Pulmonary artery endothelial cell (primary cell): ENCODE data around the gene ZNF385B. TPM values are rescaled to one million over a fixed set of nuclear protein-coding genes. Genes with fewer than 3 reads are reported as not detected.

Source experiments
- DNase-seq: peaks from one replicate; pipeline ENCODE4 v3.0.0-alpha.2; 2011; ENCODE audit warnings: low read depth, low spot score
- total RNA-seq: library from RNA; depleted of rRNA; stranded (reverse); fragments of >200 nt; gene quantifications from 2 replicates; pipeline ENCODE4 v1.2.3, GENCODE V29; 2014

The ZNF385B gene
- total RNA-seq, 1 donor from 2014 or later: not detected

DNA sequence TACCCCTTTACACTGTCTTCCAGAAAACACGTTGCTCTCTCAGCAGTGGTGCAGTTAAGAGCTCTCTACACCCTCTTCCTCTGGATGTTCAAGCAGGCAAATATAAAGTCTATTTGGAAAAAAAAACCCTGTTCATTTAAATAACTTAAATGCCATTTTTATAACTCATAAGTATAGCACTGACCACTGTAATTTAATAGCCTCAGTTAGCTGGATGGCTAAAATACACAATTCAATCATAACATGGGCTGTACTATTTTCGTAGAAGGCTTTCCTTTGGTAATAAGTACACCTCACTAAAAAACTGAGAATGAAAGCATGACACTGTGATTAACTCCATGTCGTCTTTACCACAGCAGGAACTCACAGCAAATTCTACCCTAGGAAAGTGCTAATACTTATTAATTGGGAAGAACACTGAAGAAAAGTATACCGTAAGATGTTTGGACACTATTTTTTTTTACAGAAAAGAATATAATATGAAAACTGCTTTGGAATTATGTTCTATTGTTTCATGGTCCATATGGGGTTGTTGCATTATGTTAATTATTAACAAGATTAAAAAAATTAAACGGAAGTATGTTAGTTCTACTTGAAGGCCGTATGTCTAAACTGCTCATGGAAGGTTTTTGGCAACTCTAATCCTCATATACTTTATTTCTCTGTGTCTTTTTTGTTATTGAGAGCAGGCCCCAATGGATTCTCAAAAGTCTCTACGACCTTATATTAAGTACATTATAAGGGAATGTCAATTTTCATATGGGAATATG lies 269.1 kb downstream of the ZNF385B start:
- DNase-seq: no peak

DNA sequence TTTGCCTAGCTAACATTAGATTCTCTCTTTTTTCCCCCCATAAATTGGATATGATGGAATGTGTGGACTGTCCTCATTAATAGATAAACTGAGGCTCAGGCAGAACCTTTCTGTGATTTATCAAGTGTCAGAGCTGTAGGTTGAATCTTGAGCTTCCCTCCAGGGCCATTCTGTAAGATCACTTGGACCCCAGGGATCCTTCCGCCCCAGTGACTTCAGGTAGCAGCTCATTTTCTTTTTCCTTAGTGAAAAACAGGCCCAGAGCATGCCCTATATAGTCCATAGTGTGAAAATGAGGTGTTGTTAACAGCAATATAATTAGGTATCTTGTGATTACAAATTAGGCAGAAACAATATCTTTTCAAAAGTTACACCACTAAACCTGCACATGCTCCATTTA lies 269.7 kb downstream of the ZNF385B start:
- DNase-seq: no peak

DNA sequence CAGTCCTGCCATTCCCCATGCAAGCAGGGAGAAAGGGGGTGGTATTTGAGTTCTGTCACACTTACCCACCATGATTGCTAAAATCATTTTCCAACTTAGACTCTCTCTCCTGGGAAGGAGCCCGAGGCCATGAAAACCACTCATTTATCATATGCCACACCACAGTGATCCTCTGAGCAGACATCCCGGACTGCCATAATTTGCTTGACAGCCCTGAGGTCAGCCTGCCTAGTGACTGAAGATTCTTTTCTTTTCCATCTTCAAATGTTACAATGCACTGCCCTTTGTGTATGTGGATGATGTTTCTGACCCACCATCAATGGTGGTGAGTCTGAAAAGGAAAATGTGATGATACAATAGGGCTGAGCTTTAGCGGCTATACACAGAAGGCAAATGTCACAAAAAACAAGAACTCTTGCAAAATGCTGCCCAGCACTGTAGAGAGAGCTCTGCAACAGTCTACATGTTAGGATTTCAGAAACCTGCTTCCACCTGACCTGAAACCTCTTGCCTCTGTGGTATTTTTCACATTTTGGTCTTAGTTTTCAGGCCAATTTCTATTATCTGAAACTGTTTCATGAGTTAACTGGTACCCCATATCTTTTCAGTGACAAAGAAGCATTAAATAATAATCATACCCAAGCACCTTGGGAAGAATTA lies 272.8 kb downstream of the ZNF385B start:
- no peak for DNase-seq

DNA sequence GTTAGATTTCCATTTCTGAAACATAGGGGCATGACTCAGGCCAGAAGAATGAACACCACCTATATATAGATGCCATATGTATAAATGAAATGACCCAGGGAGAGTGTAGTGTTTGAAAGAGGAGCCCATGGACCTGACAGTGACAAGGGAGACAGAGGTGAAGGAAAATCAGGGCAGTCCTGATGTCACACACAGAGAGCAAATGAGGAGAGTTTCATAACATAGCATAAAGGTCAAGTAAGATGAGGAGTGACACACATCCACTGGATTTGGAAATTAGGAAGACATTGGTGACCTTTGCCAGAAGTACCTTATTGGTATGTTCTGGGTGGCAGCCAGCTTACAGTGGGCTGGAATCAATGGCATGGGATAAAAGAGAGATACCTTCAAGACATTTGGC lies 276.7 kb downstream of the ZNF385B start:
- DNase-seq: no peak

DNA sequence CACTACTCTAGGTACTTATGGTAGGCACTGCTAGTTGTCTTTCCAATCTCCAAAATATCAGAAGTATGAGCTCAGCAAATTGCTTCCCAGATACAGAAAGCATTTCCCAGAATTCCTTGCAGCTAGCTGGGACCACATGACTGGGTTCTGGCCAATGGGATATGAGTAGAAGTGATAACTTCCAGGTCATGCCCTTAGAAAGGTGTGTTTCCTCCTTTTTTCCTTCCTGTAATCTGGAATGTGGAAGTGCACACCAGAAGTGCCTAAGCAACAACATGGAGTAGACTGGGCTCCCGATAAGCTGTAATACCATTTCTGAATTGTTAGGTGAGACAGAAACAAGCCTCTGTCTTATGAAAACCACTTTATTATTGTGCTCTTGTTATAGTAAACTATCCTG lies 279.8 kb downstream of the ZNF385B start:
- DNase-seq: no peak

DNA sequence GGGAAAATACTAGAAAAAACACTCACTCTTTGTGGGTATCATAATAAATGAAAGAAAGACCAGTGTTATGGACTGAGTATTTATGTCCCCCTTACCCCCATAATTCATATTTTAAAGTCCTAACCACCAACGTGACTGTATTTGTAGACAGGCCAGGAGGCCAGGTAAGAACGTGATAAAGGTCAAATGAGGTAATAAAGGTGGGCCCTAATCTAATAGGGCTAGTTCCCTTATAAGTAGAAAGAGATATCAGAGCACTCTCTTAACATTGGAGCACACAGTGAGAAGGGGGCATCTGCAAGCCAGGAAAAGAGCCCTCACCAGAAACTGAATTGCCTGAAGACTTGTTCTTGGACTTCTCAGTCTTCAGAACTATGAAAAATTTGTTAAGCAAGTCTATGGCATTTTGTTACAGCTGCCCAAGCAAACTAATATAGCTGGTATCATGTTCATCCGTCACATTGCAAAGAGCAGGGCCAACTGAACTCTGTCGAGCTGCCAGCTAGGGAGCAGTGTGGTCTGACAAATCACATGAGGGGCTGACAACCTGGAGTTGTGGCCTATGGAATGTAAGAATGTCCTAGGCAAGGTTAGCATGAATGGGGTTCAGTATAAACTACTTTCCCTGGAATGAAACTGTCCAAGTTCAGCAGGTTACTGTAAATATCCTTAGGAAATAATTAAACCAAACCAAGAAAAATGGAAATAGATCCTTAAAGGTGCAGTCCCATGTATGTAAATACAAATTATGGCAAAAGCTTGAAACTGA lies 280.9 kb downstream of the ZNF385B start:
- DNase-seq: no peak

DNA sequence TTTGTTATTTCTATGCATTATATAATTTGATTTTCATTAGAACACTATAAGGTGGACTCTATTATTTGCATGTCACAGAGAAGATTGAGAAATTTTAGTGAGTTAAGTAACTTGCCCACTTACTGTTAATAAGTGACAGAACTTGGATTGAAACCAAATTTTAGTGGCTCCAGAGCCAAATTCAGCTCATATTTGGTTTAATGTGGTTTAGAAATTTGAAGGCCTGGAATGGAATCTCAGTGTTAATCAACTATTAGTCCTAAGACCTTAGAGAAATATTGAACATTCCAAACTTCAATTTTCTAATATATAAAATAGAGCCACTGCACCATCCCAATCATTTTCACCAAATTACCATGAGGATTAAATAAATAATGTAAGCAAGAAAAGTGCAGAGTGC lies 281.6 kb downstream of the ZNF385B start:
- no peak for DNase-seq

DNA sequence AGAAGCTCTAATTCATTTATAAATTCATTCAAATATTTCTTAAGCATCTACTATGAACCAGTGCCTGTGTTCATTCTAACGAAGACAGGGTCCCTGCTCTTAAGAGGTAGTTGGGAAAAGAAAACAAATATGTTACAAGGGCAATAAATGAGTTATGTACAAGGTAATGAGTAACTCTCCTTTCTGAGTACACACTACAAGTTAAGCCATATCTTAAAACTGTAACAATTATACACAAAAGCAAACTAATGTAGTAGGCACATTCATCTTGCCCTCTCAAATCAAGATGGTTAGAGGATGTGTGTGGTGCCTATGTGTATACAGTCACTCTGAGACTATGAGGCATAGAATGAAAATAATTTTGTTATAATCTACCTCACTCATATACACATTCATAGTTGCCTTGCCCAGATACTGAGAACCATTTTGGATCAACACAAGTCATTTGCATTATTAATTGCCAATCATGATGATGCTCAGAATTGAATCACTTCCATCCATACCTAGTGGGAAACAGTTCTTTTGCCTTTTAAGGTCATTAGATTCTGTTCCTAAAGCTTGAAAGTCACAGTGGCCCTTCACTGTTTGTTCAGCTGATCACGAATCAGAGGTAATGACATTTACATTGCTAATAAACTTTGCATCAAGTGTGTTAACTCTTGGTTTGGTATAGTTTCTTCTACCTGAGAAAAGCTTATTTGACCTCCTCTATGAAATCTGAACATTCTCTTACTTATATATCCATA lies 283.1 kb downstream of the ZNF385B start:
- DNase-seq: no peak

DNA sequence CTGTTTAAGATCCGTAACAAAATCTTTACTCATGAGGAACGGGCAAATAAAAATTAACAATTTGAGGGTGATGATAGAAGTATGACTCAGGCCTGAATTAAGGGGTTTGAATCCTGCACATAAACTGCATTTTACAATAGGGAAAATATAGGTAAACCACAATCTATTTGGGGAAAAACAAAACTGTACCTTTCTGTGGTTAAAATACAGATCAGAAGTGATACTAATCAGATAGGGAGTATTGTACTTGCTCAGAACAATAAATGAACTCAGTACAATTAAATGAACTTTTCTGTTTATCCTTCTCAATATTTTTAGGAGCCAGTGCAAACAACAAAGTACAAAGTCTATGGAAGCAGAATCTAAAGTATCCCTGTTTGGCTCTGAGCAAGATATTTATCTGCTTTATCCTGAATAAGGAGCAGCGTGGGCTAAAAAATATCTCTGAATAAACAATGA lies 287.3 kb downstream of the ZNF385B start:
- no peak for DNase-seq

DNA sequence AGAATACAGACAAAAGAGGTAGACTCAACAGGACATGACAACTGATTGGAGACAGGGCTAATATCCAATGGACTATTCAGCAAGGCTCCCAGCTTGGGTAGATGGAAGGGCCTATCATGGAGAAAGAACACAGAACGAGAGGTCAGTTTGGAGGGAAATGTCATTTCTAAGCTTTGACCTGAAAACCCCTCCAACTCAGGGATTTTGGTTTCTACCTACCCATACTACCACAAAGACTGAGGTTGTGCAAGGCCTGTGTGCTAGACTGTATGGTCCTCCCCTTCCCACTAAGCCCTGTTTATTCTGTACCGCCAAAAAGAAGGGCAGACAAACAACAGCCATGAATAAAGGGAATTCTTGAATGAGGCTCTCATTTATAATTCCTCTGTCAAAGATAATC lies 288.9 kb downstream of the ZNF385B start:
- DNase-seq: no peak

DNA sequence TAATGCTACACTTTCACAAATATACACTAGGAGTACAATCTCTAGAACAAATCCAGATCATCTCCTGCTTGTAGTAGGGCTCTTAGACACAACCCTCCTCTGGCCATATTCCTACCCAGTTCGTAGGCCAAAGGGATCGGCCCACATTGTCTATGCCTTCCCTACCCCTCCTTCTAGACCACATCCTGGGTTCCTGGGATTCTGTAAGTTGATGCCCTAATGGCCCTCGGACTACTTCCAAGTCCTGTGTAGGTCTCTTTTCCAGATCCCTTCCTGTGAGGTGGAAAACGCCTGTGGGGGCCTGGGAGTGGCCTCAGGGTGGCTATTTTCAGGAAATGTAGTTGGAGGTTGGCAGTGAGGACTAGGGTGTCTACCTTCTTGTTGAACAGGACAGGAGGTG lies 289.7 kb downstream of the ZNF385B start:
- DNase-seq: no peak

DNA sequence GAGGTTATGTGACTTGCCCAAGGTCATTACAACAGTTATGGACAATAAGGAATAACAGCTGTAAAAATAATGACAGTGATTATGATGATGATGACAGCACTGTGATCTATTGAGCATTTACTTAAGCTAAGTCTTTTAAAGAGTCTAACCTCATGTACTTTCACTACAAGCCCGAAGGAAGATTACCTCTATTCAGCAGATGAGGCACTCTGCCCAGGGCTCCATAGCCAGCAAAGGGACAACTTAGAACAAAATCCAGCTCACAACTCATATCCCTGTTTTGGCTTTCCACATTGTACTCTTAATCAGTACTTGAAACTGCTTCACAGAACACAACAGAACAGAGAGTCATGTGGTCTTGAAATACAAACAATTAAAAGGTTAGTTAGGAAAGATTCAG lies 290.2 kb downstream of the ZNF385B start:
- DNase-seq: no peak

DNA sequence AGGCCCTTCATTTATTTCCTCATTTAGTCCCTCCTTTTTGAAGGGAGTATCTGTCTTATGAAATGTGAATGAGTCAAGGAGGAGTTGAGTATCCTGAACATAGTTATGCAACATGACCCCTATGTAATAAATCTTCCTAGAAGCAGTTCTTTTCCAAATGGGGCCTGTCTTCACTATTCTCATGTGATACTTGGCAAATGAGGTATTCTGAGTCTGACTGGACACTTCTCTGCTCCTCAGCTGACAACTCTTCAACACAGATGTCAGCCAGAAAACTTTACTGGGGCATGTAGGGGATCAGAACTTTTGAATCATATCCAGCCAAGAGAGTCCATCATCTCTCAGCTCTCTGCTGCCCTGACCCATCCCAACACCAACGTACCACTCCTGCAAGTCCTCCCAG lies 291.6 kb downstream of the ZNF385B start:
- no peak for DNase-seq

DNA sequence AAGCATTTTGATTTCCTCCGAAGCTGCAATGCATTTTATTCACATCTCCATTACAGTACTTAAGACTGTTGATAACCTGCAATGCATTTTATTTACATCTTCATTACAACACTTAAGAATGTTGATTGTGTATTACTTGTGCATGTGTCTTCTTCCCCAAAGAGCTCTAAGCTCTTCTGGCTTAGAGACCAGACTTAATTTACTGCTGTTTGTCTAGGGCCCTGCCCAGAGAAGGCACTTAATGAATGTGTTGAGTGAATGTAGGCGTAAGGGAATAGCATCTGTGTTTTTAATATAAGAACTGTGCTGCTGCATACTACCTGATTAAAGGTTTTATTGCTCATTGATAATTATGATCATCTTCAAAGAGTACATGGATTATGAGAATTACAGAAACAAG lies 295.6 kb downstream of the ZNF385B start:
- DNase-seq: no peak

DNA sequence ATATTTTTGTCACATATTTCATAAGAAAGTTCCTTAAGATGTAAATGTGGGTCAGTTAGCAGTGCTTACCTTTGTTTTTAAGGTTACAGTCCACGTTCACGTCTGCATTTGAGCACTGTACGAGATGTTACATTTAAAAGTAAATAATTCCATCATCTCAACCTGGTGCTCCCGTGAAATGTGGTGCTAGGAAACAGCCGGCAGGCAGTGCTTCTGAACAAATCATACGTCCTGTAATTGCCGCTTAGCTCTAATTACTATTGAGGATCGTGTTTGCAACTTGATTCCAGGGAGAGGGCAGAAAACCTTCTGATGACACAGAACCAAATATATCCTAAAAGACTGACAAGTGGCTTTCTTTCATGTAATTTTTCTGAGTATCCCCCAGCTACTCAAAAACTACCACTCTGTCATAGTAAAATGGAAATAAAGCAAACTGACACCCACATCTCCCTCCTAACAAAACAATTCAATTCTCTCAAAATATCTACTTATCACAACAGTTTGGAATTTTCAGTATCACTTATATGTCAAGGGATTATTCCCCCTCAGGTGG lies 299.0 kb downstream of the ZNF385B start:
- no peak for DNase-seq

DNA sequence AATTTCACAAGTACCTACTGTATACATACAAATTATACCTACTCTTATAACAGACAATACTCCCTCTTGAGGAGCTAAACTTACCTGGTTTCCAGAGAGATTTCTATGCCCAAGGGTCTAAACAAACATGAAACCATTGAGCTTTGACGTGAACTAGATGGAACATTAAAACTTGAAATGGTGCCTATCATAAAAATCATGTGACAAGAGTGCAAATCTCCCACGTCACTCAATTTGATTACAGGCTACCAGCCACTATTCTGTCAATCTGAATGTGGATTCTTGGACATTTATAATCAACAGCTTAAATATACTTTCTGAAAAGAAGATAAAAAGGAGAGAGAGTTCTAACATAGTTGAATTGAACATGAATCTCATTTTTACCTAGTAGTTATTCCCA lies 299.7 kb downstream of the ZNF385B start:
- DNase-seq: no peak

DNA sequence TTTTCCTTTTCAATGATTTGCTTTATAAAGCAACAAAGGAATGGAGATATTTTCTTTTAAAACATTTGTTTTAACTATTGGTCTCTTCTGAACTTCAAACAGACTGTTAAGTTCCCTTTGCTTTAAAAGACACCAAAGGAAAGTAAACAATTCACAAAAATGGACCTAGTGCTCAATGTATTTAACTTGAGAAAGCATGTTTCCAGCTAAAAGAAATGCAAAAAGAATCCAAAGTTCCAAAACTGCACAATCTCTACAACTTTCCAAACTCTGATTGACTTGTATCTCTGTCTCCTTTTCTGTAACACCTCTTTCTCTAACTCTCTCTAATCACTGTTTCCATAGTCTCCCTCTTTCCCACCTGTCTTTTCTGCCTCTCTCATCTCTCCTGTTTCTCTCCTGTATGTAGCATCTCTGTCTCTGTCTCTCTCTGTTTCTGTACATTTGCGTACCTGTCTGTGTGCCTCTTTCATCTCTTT lies 301.1 kb downstream of the ZNF385B start:
- DNase-seq: no peak

DNA sequence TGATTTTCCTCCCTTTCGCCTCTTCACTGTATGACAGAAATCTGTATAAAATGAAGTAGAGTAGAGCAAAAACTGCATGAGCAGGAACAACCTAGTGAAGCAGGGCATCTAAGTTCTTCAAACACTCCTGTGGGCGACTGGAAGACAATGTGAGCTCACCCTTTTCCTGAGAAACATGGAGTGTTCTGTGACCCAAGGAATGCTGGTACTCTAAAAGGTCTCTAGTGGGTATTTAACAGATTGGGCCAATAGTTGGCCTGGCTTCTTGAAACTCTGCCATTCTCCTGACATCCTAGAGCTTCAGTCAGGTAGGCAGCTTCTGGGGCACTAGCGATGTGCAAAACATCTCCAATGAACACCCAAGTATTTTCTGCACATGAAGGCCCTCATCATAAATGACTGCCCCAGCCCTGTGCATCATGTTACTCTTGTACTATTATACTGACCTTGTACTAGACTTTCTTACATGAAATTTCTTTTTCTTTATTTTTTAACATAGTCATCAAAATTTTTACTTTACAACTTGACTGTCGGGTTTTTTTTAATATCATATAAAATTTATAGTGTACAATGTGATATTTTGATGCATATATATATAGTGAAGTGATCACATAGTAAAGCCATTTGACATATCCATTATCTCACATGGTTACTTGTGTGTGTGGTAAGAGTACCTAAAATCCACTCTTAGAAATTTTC lies 302.2 kb downstream of the ZNF385B start:
- no peak for DNase-seq

DNA sequence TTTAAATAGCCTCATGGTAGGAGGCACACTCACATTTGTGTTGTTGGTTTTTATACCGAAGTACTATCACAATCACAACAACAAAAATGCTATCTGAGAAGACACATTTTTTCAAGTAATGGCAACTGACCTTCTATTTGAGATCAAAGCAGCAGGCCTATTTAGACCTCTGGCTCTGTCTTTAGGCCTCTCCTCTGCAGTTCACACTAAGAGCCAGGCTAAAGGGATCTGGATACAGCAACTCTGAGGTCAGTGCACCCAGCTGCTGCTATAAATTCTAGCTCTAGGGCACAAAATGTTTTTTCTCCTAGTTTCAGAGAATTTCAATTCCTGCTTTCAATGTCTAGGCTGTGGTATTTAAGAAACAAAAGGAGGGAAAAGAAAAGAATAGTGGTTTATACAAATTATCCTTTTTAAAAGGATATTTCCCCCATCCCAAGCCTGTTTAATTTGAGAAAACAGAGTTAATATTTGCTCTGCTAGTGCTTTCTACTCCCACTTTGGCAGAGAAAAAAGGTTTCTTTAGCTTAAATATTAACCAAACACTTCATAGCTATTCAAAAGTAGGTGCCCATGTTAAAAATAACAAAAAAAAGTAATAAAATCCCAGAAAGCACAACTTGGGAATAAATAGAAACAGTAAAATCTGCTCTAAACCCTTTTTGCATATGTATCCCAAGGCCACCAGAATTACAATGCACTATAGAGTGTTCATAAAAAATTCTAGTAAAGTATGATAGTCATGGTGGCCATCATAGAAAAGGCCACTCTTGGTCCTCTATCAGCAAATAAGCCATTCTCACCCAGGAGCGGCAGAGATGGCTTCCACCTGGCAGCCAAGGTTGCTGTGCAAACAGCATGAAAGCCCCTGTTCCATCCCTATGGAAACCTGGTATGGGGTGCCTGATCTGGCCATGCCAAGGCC lies 303.1 kb downstream of the ZNF385B start:
- DNase-seq: no peak
